GM19467 (cell line): ENCODE data around the gene CYLC2.

Experiments
- ATAC-seq: cut with Tn5 transposase; IDR thresholded peaks from one replicate; pipeline ENCODE4 v1.9.1; 2021; ENCODE audit warnings: mild to moderate bottlenecking, moderate library complexity; ENCODE audit not compliant: unreplicated experiment

Gene CYLC2, protein sequence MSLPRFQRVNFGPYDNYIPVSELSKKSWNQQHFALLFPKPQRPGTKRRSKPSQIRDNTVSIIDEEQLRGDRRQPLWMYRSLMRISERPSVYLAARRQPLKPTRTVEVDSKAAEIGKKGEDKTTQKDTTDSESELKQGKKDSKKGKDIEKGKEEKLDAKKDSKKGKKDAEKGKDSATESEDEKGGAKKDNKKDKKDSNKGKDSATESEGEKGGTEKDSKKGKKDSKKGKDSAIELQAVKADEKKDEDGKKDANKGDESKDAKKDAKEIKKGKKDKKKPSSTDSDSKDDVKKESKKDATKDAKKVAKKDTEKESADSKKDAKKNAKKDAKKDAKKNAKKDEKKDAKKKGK

DNA sequence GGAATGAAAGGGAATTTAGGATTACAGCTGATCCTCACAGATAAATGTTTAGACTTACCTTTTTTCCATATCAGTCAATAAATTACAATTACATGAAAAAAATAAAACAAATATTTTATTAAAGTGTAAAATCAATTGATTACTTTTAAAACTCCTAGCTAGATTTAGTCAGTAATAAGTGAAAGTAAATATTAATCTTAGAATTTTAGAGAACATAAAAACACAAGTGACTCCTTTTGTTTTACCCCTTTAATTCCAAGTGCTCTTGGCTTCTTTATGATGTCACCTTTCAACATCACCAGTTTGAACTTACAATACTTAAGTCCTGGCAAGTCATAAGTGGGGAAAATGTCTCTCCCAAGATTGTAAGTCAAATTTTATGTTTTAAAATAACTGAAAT is at the start of gene CYLC2:
Gene CYLC2 (plus strand): TSS at position 301 of the 400 bp plus-strand sequence. CDS start 48 bp downstream, at position 349.
- no peak for ATAC-seq

- no peak for ATAC-seq
Observed at GRCh38 chr9:102950346-102950745, 44.8 kb upstream of the CYLC2 start.

- no peak for ATAC-seq
Observed at GRCh38 chr9:102966999-102967398, 28.1 kb upstream of the CYLC2 start.

GRCh38 chr9:102967979-102968378 is 27.2 kb upstream of the CYLC2 start:
- no peak for ATAC-seq

- no peak for ATAC-seq
Observed at GRCh38 chr9:102972780-102973179, 22.4 kb upstream of the CYLC2 start.

DNA sequence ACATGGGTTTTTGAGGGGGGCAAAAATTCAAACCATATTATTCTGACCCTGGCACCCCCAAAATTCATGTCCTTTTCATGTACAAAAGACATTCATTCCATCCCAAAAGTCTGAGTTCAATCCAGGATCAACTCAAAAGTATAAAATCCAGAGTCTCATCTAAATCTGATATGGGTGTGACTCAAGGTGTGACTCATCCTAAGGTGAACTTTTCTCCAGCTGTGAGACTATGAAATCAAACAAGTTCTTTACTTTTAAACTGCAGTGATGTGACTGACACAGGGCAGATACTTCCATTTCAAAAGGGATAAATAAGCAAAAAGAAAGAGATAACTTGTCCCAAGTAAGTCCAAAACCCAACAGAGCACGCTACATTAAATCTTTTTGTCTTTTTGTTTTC is 20.6 kb upstream of the CYLC2 start:
- no peak for ATAC-seq

GRCh38 chr9:102975251-102975650 is 19.9 kb upstream of the CYLC2 start:
- no peak for ATAC-seq

GRCh38 chr9:102985162-102985895 is 9.8 kb upstream of the CYLC2 start:
- no peak for ATAC-seq

DNA sequence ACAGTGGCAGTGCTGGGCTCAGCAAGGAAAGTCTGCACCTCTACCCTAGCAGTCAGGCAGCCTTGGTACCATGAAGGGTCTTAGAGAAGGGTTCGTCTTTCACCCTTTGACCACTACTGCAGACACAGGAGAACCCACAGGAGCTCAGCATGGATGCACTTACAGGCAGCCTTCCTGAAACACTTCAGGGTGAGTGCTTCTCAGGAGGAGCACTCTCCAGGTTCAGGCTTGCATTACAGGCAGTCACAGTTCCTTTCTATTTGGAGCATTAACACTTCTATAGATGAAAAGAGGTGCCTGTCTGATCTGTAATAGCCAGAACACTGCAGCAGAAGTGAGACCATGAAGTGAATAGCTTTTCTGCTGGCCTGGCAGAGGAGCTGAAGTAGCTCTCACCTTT is 8.7 kb upstream of the CYLC2 start:
- ATAC-seq, result no peak

DNA sequence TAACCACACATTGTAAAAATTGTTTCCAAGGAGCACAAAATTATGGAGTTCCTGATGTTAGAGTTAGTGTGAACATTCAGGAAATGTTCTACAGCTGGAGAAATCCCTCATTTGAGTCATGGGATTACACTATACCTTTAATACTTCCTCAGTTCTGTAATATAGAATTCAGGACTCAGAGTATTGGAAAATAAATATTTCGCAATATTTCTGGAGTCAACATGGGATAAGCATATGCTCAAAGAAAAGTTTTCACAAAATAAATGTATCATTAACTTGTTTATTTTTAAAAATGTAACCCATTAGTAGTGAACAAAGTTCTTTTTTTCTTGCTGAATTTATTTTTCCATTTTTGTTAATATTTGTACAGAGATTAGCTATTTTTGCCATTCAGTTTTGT is 8.6 kb downstream of the CYLC2 start:
- ATAC-seq, result no peak

DNA sequence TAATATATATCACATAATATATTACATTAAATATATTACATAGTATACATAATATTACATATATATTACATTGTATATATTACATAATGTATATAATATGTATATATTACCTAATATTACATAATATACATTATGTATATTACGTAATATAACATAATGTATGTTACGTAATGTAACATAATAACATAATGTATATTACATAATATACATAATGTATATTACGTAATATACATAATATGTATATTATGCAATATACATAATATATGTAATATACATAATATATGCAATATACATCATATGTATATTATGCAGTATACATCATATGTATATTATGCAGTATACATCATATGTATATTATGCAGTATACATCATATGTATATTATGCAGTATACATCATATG is 19.1 kb downstream of the CYLC2 start:
- ATAC-seq, result no peak

- no peak for ATAC-seq
Observed at GRCh38 chr9:103025796-103026195, 30.7 kb downstream of the CYLC2 start.

GRCh38 chr9:103037508-103038477 is 42.7 kb downstream of the CYLC2 start:
- ATAC-seq, result no peak

- ATAC-seq, result no peak
Observed at GRCh38 chr9:103041961-103042360, 46.8 kb downstream of the CYLC2 start.
